IMR-90 (cell line): ENCODE measurements around the gene ZNF541. TPM values are rescaled to one million over a fixed set of nuclear protein-coding genes. Genes with fewer than 3 reads are reported as not detected.

Source experiments
- ATAC-seq: fragments of 200-7000 bp; cut with Tn5 transposase; 2 replicates; pipeline ENCODE4 v1.9.1; 2020; ENCODE audit warnings: low read depth, mild to moderate bottlenecking, moderate library complexity
- BruUV-seq: library from RNA; stranded (reverse); fragments of 400-500 nt; replicated peaks from 2 replicates; lab custom pipeline; 2021; lab: Mats Ljungman, UMichigan
- CTCF ChIA-PET: fragments of 300-600 bp; formaldehyde crosslinking; extraction: SDS; loops from one replicate; lab custom pipeline; 2021; ENCODE audit warnings: antibody characterized with exemption; lab: Yijun Ruan, JAX
- POLR2A ChIA-PET: fragments of 300-600 bp; sonication (Branson Sonifier 250); formaldehyde crosslinking; loops from one replicate; lab custom pipeline; 2022; ENCODE audit warnings: antibody characterized with exemption; ENCODE audit not compliant: unreplicated experiment; lab: Charles Lee
- DNase-seq: peaks from one replicate; pipeline ENCODE4 v3.0.0; 2013
- H2AFZ ChIP-seq: replicated peaks from 2 replicates; pipeline ENCODE3; 2013; ENCODE audit warnings: low read length, mild to moderate bottlenecking; ENCODE audit not compliant: poor library complexity
- H2AK5ac ChIP-seq: 2 replicates; pipeline ENCODE4 v1.6.1; 2013; ENCODE audit warnings: low read depth, low read length, inconsistent platforms
- H2AK9ac ChIP-seq: replicated peaks from 2 replicates; pipeline ENCODE3; 2013; ENCODE audit warnings: mild to moderate bottlenecking, low read depth, low read length, moderate library complexity; ENCODE audit not compliant: poor library complexity
- H2BK120ac ChIP-seq: 2 replicates; pipeline ENCODE4 v1.6.1; 2013; ENCODE audit warnings: low read depth, low read length, inconsistent platforms
- H2BK15ac ChIP-seq: 3 replicates; pipeline ENCODE4 v1.6.1; 2013; ENCODE audit warnings: low read depth, low read length, inconsistent platforms
- H2BK20ac ChIP-seq: 2 replicates; pipeline ENCODE4 v1.6.1; 2013; ENCODE audit warnings: low read depth, mild to moderate bottlenecking, inconsistent platforms, low read length, moderate library complexity
- H2BK5ac ChIP-seq: 2 replicates; pipeline ENCODE4 v1.6.1; 2013; ENCODE audit warnings: mild to moderate bottlenecking, low read depth, low read length, inconsistent platforms; ENCODE audit not compliant: poor library complexity, severe bottlenecking
- H3K14ac ChIP-seq: replicated peaks from 2 replicates; pipeline ENCODE4 v1.6.1; 2013; ENCODE audit warnings: low read depth, low read length, inconsistent platforms
- H3K18ac ChIP-seq: 2 replicates; pipeline ENCODE4 v1.6.1; 2013; ENCODE audit warnings: low read depth, low read length, control low read depth
- H3K23ac ChIP-seq: 2 replicates; pipeline ENCODE4 v1.6.1; 2013; ENCODE audit warnings: low read depth, low read length, inconsistent platforms
- H3K27ac ChIP-seq: 2 replicates; pipeline ENCODE4 v1.5.1; 2013; ENCODE audit warnings: mild to moderate bottlenecking, control low read depth, low read length; ENCODE audit not compliant: insufficient read depth
- H3K27me3 ChIP-seq: 2 replicates; pipeline ENCODE4 v1.6.1; 2013; ENCODE audit warnings: low read length; ENCODE audit not compliant: control insufficient read depth, insufficient read depth
- H3K36me3 ChIP-seq: 2 replicates; pipeline ENCODE4 v1.6.1; 2013; ENCODE audit warnings: low read length, mixed read lengths; ENCODE audit not compliant: control insufficient read depth, insufficient read depth
- H3K4ac ChIP-seq: 2 replicates; pipeline ENCODE4 v1.6.1; 2013; ENCODE audit warnings: low read depth, low read length, inconsistent platforms
- H3K4me1 ChIP-seq: 2 replicates; pipeline ENCODE4 v1.6.1; 2013; ENCODE audit warnings: low read length, mixed read lengths; ENCODE audit not compliant: control insufficient read depth, insufficient read depth
- H3K4me2 ChIP-seq: 2 replicates; pipeline ENCODE4 v1.6.1; 2013; ENCODE audit warnings: low read depth, mild to moderate bottlenecking, control low read depth, low read length, moderate library complexity
- H3K4me3 ChIP-seq: 2 replicates; pipeline ENCODE4 v1.5.1; 2013; ENCODE audit warnings: low read depth, mild to moderate bottlenecking, control low read depth, low read length, moderate library complexity; ENCODE audit not compliant: insufficient read depth
- H3K56ac ChIP-seq: 2 replicates; pipeline ENCODE4 v1.6.1; 2013; ENCODE audit warnings: low read length, inconsistent platforms; ENCODE audit not compliant: insufficient read depth; ENCODE audit errors: extremely low read depth
- H3K79me1 ChIP-seq, 2 experiments: 2 replicates each; pipeline ENCODE4 v1.6.1; 2013; ENCODE audit warnings: low read length in 2 of 2, inconsistent platforms in 1 of 2, low read depth in 1 of 2
- H3K9ac ChIP-seq: 2 replicates; pipeline ENCODE4 v1.6.1; 2013; ENCODE audit warnings: low read depth, low read length, control low read depth
- H3K9me1 ChIP-seq: 2 replicates; pipeline ENCODE4 v1.6.1; 2013; ENCODE audit warnings: low read length, inconsistent platforms; ENCODE audit not compliant: insufficient read depth
- H3K9me3 ChIP-seq: 2 replicates; pipeline ENCODE4 v1.6.1; 2013; ENCODE audit warnings: low read length; ENCODE audit not compliant: control insufficient read depth, insufficient read depth
- H4K20me1 ChIP-seq: 2 replicates; pipeline ENCODE4 v1.6.1; 2013; ENCODE audit warnings: low read length, inconsistent platforms; ENCODE audit not compliant: insufficient read depth
- H4K5ac ChIP-seq: 2 replicates; pipeline ENCODE4 v1.6.1; 2013; ENCODE audit warnings: mild to moderate bottlenecking, low read depth, low read length, control low read depth
- H4K8ac ChIP-seq, 2 experiments: 2 replicates each; pipeline ENCODE4 v1.6.1; 2013; ENCODE audit warnings: low read depth in 2 of 2, low read length in 2 of 2, control low read depth in 1 of 2, inconsistent platforms in 1 of 2
- H4K91ac ChIP-seq: 2 replicates; pipeline ENCODE4 v1.6.1; 2013; ENCODE audit warnings: low read depth, low read length, inconsistent platforms; ENCODE audit not compliant: insufficient read depth
- BHLHE40 ChIP-seq: fragments of 150-350 bp; IDR thresholded peaks from 2 replicates; pipeline ENCODE4 v1.6.1; 2016; ENCODE audit warnings: mild to moderate bottlenecking, low read depth, low read length
- CHD1 ChIP-seq: IDR thresholded peaks from 2 replicates; pipeline ENCODE4 v1.6.1; 2012; ENCODE audit warnings: low read depth, low read length, improper control_type of control experiment
- NFE2L2 ChIP-seq: fragments of 150-350 bp; IDR thresholded peaks from 2 replicates; pipeline ENCODE4 v1.6.1; 2016; ENCODE audit warnings: low read depth, mild to moderate bottlenecking, low read length
- WGBS, 2 experiments: methylation state at CpG; one replicate each; pipeline versions ENCODE4 v1.1.5 to v1.1.7; 2013; ENCODE audit warnings: missing lambda C conversion rate in 2 of 2; ENCODE audit not compliant: insufficient read length in 1 of 2; ENCODE audit errors: extremely low coverage in 2 of 2; 5-methylcytosine and 5-hydroxymethylcytosine counted together
- dilution Hi-C: fragments of 300-500 bp; cut with HindIII; formaldehyde crosslinking; loops from one replicate; pipeline ENCODE4 v1.14.3; 2018; ENCODE audit warnings: low sequenced_read_pairs; ENCODE audit not compliant: unreplicated experiment
- in situ Hi-C: fragments of 300-500 bp; cut with MboI; formaldehyde crosslinking; loops from 3 replicates; pipeline ENCODE4 v1.14.3; 2019; ENCODE audit warnings: low sequenced_read_pairs, inconsistent platforms, mixed read lengths
- intact Hi-C: fragments of 100-400 bp; cut with micrococcal nuclease; formaldehyde crosslinking; loops from 2 replicates; pipeline ENCODE4 v1.10.0; 2022
- polyA plus RNA-seq, 3 experiments: library from polyadenylated mRNA; depleted of rRNA; stranded (reverse); fragments of >200 nt; gene quantifications; 2 replicates each; pipeline ENCODE4 v1.2.3, GENCODE V29; 2012; ENCODE audit warnings: low replicate concordance in 1 of 3
- total RNA-seq: library from RNA; depleted of rRNA; stranded (reverse); fragments of >200 nt; gene quantifications from 2 replicates; pipeline ENCODE4 v1.2.3, GENCODE V29; 2012

Gene ZNF541
- total and polyA plus RNA-seq, 2 of the 4 experiments (the other 2 are of a cell fraction), result not detected

DNA sequence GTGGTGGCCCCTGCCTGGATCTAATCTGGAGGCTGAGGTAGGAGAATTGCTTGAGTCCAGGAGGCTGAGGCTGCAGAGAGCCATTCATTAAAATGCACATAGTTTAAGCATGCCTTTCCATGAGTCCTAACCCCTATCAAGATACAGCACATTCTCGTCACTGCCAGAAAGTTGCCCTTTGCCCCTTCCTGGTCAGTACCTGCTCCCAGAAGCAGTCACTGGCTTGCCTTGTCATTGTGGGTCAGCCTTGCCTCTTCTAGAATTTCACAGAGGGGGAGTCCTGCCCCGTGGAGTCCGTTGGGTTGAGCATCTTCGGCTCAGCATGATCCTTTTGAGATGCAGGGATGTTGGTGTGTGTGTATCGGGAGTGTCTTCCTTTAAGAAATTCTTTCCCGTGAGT is 46.8 kb upstream of the ZNF541 start:
- Histone ChIP-seq H3K4me2 (no peak overlapping the region), H3K4me3 (no peak overlapping the region), H3K23ac (no peak overlapping the region), H2BK20ac (no peak overlapping the region), H2BK5ac (no peak overlapping the region), H4K20me1 (peaks cover 85% of the 10 kb centered on the region), H2BK15ac (no peak overlapping the region), H3K79me1 (peaks cover 14 to 86% of the 10 kb centered on the region in 2 experiments), H3K9me3 (no peaks in the 10 kb centered on the region), H3K9me1 (peaks cover 35% of the 10 kb centered on the region), H4K91ac (no peak overlapping the region), H3K9ac (no peak overlapping the region), H3K27me3 (no peaks in the 10 kb centered on the region), H3K56ac (no peak overlapping the region), H3K4ac (no peak overlapping the region), H3K14ac (no peak overlapping the region), H3K36me3 (peaks cover 13% of the 10 kb centered on the region; the same call in 1 of the 2 replicates), H4K8ac (no peak overlapping the region), H2AK9ac (no peak overlapping the region), H2AK5ac (no peak overlapping the region), H2BK120ac (no peak overlapping the region), H3K4me1 (peaks cover 12% of the 10 kb centered on the region), H3K18ac (no peak overlapping the region), H3K27ac (no peak overlapping the region), H2AFZ (peak overlapping the region; percentile 8), H4K5ac (no peak overlapping the region)
- WGBS, 2 experiments, result 50% methylated on average over 2 of the region's 6 CpGs; no CpG with 5 or more reads in 1 of the 2 experiments
- intact Hi-C loops, result no loop called here
- in situ Hi-C loops, result no loop called here
- BruUV-seq, result no TSS peak
- ATAC-seq (peak; percentile 27), DNase-seq (peak; percentile 73)
- dilution Hi-C loops, result no loop called here
- ChIA-PET CTCF (no interaction called here), POLR2A (interaction anchor here (1.0 kb wide), 1 partner anchor 10 kb away, joined by 4 read pairs; no protein-coding TSS in a partner anchor)
- TF ChIP-seq BHLHE40 (peak; percentile 29; the same call in 1 of the 2 replicates), NFE2L2 (0 out of 2 replicates have a peak, but pooled peaks have one; percentile 38), CHD1 (no peak)
